ENCODE measurements around the gene TSC22D1. TPM values are rescaled to one million over a fixed set of nuclear protein-coding genes. Genes with fewer than 3 reads are reported as not detected.

TSC22D1 gene
- total RNA-seq, 1 experiment from 2014 or later: 37.2 TPM

- Mint-ChIP-seq H3K4me1 (ENCODE audit: low read depth, unreplicated experiment) (no peaks in the 10 kb centered on the region), H3K36me3 (ENCODE audit: insufficient read depth, unreplicated experiment) (no peaks in the 10 kb centered on the region), H3K4me3 (ENCODE audit: low read depth, unreplicated experiment) (no peak overlapping the region), H3K9me3 (ENCODE audit: low read depth, unreplicated experiment) (no peaks in the 10 kb centered on the region), H3K27me3 (ENCODE audit: unreplicated experiment) (no peaks in the 10 kb centered on the region), H3K27ac (ENCODE audit: unreplicated experiment) (no peak overlapping the region)
- CTCF ChIA-PET: no interaction called here
- no TSS peak for BruUV-seq (replicated peaks)
- no peak for TF ChIP-seq CTCF (IDR thresholded peaks at IDR 0.05; ENCODE audit: unreplicated experiment)
- no peak for DNase-seq
- intact Hi-C loops (cut with micrococcal nuclease; ENCODE audit: unreplicated experiment): no loop called here
These were observed 33.8 kb downstream of the TSC22D1 start for GRCh38 chr13:44542361-44542760.

GRCh38 chr13:44541601-44542000 is 34.5 kb downstream of the TSC22D1 start:
- H3K27ac Mint-ChIP-seq (ENCODE audit: unreplicated experiment): no peak overlapping the region
- CTCF ChIA-PET: interaction anchor here (0.5 kb wide), 1 partner anchor 16 kb away, joined by 4 read pairs; no protein-coding TSS in a partner anchor
- H3K4me3 Mint-ChIP-seq (ENCODE audit: low read depth, unreplicated experiment): no peak overlapping the region
- intact Hi-C loops (cut with micrococcal nuclease; ENCODE audit: unreplicated experiment): no loop called here
- no peaks in the 10 kb centered on the region for H3K36me3 Mint-ChIP-seq (ENCODE audit: insufficient read depth, unreplicated experiment)
- H3K27me3 Mint-ChIP-seq (ENCODE audit: unreplicated experiment): no peaks in the 10 kb centered on the region
- no peak for DNase-seq
- no peak for TF ChIP-seq CTCF (IDR thresholded peaks at IDR 0.05; ENCODE audit: unreplicated experiment)
- H3K9me3 Mint-ChIP-seq (ENCODE audit: low read depth, unreplicated experiment): no peaks in the 10 kb centered on the region
- no TSS peak for BruUV-seq (replicated peaks)
- no peaks in the 10 kb centered on the region for H3K4me1 Mint-ChIP-seq (ENCODE audit: low read depth, unreplicated experiment)

- no peak for TF ChIP-seq CTCF (IDR thresholded peaks at IDR 0.05; ENCODE audit: unreplicated experiment)
- no peaks in the 10 kb centered on the region for H3K27me3 Mint-ChIP-seq (ENCODE audit: unreplicated experiment)
- no peak for DNase-seq
- intact Hi-C loops (cut with micrococcal nuclease; ENCODE audit: unreplicated experiment): no loop called here
- BruUV-seq (replicated peaks): no TSS peak
- H3K4me3 Mint-ChIP-seq (ENCODE audit: low read depth, unreplicated experiment): no peak overlapping the region
- H3K27ac Mint-ChIP-seq (ENCODE audit: unreplicated experiment): no peak overlapping the region
- no peaks in the 10 kb centered on the region for H3K4me1 Mint-ChIP-seq (ENCODE audit: low read depth, unreplicated experiment)
- no peaks in the 10 kb centered on the region for H3K36me3 Mint-ChIP-seq (ENCODE audit: insufficient read depth, unreplicated experiment)
- CTCF ChIA-PET: interaction anchor here (0.5 kb wide), 1 partner anchor 16 kb away, joined by 4 read pairs; no protein-coding TSS in a partner anchor
- H3K9me3 Mint-ChIP-seq (ENCODE audit: low read depth, unreplicated experiment): no peaks in the 10 kb centered on the region
These were observed 35.2 kb downstream of the TSC22D1 start for GRCh38 chr13:44540761-44541434.

- H3K27ac Mint-ChIP-seq (ENCODE audit: unreplicated experiment): no peak overlapping the region
- no peaks in the 10 kb centered on the region for H3K4me1 Mint-ChIP-seq (ENCODE audit: low read depth, unreplicated experiment)
- BruUV-seq (replicated peaks): no TSS peak
- CTCF ChIA-PET: interaction anchor here (0.6 kb wide), 1 partner anchor 384 kb away, joined by 8 read pairs; no protein-coding TSS in a partner anchor
- DNase-seq: no peak
- H3K27me3 Mint-ChIP-seq (ENCODE audit: unreplicated experiment): no peaks in the 10 kb centered on the region
- intact Hi-C loops (cut with micrococcal nuclease; ENCODE audit: unreplicated experiment): no loop called here
- no peaks in the 10 kb centered on the region for H3K9me3 Mint-ChIP-seq (ENCODE audit: low read depth, unreplicated experiment)
- TF ChIP-seq CTCF (IDR thresholded peaks at IDR 0.05; ENCODE audit: unreplicated experiment): no peak
- no peaks in the 10 kb centered on the region for H3K36me3 Mint-ChIP-seq (ENCODE audit: insufficient read depth, unreplicated experiment)
- no peak overlapping the region for H3K4me3 Mint-ChIP-seq (ENCODE audit: low read depth, unreplicated experiment)
These were observed 38.9 kb downstream of the TSC22D1 start for GRCh38 chr13:44537248-44537647.
